Choroid plexus epithelial cell (primary cell): ENCODE data around the gene TNS1.

Experiments used
- DNase-seq: peaks from one replicate; pipeline ENCODE4 v3.0.0-alpha.2; 2010; ENCODE audit warnings: low read depth
- H3K4me3 ChIP-seq: 2 replicates; pipeline ENCODE4 v1.5.1; 2011; ENCODE audit warnings: low read depth, mild to moderate bottlenecking, control low read depth, low read length, moderate library complexity
- CTCF ChIP-seq: conservative IDR thresholded peaks from 2 replicates; pipeline ENCODE4 v1.5.1; 2011; ENCODE audit warnings: low read depth, mild to moderate bottlenecking, control low read depth, inconsistent platforms, low read length, moderate library complexity

TNS1 gene

GRCh38 chr2:217936952-217937351, 65.8 kb downstream of the TNS1 start:
- no peak for TF ChIP-seq CTCF
- H3K4me3 ChIP-seq: no peak overlapping the region
- no peak for DNase-seq

GRCh38 chr2:217935901-217936684, 66.7 kb downstream of the TNS1 start:
- H3K4me3 ChIP-seq: no peak overlapping the region
- no peak for TF ChIP-seq CTCF
- no peak for DNase-seq

GRCh38 chr2:217935235-217935879, 67.4 kb downstream of the TNS1 start:
- DNase-seq: peak; percentile 60
- no peak overlapping the region for H3K4me3 ChIP-seq
- TF ChIP-seq CTCF: no peak

- TF ChIP-seq CTCF: peak; percentile 5
- no peak overlapping the region for H3K4me3 ChIP-seq
- DNase-seq: peak; percentile 75
Observed at GRCh38 chr2:217934321-217935131, 68.3 kb downstream of the TNS1 start.

- H3K4me3 ChIP-seq: no peak overlapping the region
- TF ChIP-seq CTCF: no peak
- no peak for DNase-seq
Observed at GRCh38 chr2:217933617-217933993, 69.2 kb downstream of the TNS1 start.

GRCh38 chr2:217932803-217933616, 69.8 kb downstream of the TNS1 start:
- H3K4me3 ChIP-seq: no peak overlapping the region
- TF ChIP-seq CTCF: peak; percentile 57
- DNase-seq: no peak
